Muscle of back (tissue), 11 donors: Measurements from ENCODE around the gene CCDC88C. TPM values are rescaled to one million over a fixed set of nuclear protein-coding genes. Genes with fewer than 3 reads are reported as not detected.
"Not testable (repeated sequence)": the region's sequence is repeated elsewhere in the genome, so short reads cannot be mapped to it uniquely, and the experiment has no call there.

Experiments used
- DNase-seq, 3 donors: peaks; one replicate each; pipeline versions ENCODE4 v3.0.0 to v3.0.0-alpha.2; 2013
- polyA plus RNA-seq, 10 donors: library from polyadenylated mRNA; unstranded; fragments of 120-200 nt; gene quantifications; one replicate each; pipeline ENCODE4 v1.2.1, GENCODE V29; 2013; ENCODE audit not compliant: insufficient read length in 10 of 10

CCDC88C gene
- polyA plus RNA-seq, 10 donors = 8.3 to 15.5 (median 13.3) TPM

DNA sequence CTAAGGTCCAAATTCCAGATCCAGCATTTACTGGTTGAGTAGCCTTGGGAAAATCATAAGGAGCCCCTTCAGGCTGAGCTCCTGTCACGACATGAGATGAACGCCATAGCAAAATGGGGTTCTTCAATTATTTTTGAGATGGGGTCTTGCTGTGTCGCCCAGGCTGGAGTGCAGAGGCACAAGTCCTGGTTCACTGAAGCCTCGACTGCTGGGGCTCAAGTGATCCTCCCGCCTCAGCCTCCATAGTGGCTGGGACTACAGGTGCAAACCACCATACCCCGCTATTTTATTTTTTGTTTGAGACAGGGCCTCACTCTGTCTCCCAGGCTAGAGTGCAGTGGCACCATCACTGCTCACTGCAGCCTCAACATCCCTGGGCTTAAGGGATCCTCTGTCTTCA is 147.4 kb downstream of the CCDC88C start:
- no peak for DNase-seq

DNA sequence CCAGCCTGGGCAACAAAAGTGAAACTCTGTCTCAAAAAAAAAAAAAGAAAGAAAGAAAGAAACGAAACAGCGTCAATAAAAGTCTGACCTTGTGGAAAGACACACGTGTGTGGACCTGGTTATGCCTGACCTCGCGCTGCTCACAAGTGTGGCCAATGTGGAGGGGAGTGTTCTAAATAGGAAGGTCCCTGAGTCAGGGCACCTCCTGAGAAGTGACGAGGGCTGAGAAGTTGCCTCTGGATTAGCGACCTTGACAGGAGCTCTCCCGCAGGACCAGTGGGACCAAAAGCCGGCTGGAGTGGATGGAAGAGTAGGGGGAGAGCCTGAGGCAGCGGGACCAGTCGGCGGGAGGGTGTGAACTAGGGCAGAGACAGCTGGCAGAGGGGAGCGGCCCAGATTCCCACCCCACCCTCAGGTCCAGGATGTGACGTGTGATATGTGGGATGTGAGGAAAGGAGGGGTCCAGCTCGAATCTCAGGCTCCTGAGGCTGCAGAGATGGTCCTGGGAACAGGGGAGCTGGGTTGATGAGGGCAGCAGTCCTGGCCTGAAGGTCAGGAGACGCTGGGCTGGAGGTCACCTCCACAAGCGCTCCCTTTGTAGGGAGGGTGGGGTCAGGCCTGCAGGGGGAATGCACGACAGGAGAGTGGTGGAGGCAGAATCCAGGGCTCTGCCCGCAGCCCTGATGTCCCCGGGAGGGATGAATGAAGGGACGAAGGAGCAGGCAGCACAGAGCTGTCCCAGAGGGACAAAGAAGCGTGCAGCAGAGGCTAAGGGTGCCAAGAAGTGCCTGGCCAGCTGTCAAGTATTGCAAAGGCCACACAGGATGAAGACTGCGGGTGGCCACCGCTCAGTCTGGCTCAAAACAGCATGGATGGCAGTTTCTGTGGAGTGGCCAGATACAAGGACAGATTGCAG is 148.3 kb downstream of the CCDC88C start:
- peak in 1 of 3 donors; percentile 38 for DNase-seq

- no peak for DNase-seq
Measured at GRCh38 chr14:91267965-91268437, 149.6 kb downstream of the CCDC88C start.

GRCh38 chr14:91266276-91266675 is 151.3 kb downstream of the CCDC88C start:
- not testable (repeated sequence) for DNase-seq

DNA sequence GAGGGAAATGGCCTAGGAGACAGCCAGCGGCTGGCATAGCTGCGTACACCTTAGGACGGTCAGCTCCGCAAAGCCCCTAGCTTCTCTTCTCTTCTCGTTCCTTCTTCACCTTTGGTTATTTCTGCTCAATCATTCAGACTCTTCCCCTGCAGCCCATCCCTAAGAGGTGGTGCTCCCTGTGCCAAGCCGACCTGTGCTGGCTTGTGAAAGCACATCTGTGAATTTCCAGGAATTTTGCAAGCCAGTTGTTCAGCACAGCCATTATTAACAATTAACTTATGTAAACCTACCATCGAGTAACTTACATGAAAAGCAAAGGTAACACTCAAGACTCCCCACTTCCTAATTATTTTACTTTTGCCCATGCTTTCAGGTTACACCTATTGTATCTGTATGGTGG is 152.2 kb downstream of the CCDC88C start:
- no peak for DNase-seq

- DNase-seq = peak in 1 of 3 donors; percentile 40
Measured at GRCh38 chr14:91264151-91265150, 153.2 kb downstream of the CCDC88C start.

DNA sequence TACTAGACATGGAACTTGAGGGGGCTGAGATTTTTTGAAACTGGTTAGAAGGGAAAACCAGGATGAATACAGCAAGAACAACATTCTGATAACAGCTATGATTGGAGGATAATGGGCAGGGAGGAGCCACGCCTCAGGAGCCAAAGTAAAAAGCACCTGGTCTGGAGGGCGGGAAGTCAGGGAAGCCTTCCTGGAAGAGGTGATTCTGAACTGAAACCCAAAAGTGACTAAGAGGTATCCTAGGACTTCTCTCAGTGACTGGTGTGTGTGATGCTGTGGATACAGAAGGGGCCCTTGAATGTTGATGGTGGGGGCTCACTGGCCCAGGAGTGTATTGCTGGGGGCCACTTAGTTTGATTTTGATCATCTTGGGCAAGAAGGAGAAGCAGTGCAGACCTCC is 154.3 kb downstream of the CCDC88C start:
- no peak for DNase-seq

- DNase-seq = no peak
Measured at GRCh38 chr14:91261986-91262549, 155.6 kb downstream of the CCDC88C start.

DNA sequence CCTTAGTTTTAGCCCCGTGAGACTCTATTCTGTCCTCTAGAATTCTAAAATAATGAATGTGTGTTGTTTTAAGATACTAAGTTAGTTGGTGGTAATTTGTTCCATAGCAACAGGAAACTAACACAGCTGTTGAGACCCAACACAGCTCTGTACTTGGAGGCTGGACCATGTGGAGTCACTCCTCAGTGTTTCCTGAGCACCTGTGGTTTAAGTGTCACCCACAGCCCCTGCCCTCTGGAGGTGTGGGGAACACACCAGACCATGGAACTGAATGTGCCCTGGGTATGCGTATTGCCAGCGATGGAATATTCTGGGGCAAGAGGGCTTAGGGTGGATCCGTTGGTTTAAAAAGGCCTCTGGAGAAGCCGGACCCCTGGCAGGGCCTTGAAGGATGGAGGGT is 156.5 kb downstream of the CCDC88C start:
- no peak for DNase-seq

GRCh38 chr14:91258876-91259275 is 158.7 kb downstream of the CCDC88C start:
- no peak for DNase-seq

- peak in 1 of 3 donors; percentile 50 for DNase-seq
Measured at GRCh38 chr14:91258011-91258618, 159.5 kb downstream of the CCDC88C start.

- DNase-seq = no peak
Measured at GRCh38 chr14:91257328-91258010, 160.2 kb downstream of the CCDC88C start.

DNA sequence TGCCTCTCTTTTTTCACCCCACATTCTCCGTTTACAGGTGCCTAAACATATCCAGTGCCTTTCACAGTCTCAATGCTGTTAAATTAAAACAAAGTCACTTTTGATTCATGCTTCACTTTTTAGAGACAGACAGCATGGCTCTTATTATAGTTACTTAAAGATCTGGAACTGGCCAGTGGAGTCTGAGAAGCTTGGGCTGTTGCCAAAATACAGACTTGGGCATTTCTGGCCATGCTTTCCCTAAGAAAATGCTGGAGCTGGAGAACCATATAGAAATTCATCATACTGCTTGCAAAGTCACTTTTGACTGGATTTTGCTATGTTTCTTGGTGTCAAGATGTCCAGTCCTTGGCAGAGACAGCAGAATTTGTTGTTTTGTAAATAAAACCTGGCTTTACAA is 161.0 kb downstream of the CCDC88C start:
- no peak for DNase-seq

GRCh38 chr14:91255026-91255695 is 162.5 kb downstream of the CCDC88C start:
- no peak for DNase-seq

GRCh38 chr14:91254461-91254860 is 163.2 kb downstream of the CCDC88C start:
- DNase-seq = no peak

- DNase-seq = peak in 1 of 3 donors; percentile 29
Measured at GRCh38 chr14:91253795-91254323, 163.8 kb downstream of the CCDC88C start.

GRCh38 chr14:91252871-91253794 is 164.5 kb downstream of the CCDC88C start:
- DNase-seq = peak in 2 of 3 donors; percentile 42 to 64

DNA sequence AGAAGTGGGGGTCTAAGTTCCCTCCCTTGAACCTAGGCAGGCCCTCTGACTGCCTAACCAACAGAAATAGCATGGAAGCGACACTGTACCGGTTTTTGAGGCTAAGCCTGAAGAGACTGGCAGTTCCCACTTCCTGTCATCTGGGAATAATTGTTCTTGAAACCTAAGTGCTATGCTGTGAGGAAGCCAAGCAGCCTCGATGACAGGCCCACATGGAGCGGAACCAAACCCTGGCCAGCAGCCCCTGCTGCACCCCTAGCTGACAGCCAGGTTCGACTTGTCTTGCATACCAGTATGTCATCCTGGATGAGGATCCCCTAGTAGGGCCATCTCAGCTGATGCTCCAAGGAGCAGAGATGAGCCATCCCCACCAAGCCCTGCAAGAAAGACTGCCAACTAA is 166.7 kb downstream of the CCDC88C start:
- DNase-seq = peak in 1 of 3 donors; percentile 41
